NCI-H2171 treated with DMSO at 0.1 percent for 48 hours (cell line): ENCODE measurements around the gene UFSP2.

ENCODE experiments used
- DNase-seq: peaks from one replicate; lab custom pipeline; 2025; lab: John Stamatoyannopoulos, UW

UFSP2 gene

DNA sequence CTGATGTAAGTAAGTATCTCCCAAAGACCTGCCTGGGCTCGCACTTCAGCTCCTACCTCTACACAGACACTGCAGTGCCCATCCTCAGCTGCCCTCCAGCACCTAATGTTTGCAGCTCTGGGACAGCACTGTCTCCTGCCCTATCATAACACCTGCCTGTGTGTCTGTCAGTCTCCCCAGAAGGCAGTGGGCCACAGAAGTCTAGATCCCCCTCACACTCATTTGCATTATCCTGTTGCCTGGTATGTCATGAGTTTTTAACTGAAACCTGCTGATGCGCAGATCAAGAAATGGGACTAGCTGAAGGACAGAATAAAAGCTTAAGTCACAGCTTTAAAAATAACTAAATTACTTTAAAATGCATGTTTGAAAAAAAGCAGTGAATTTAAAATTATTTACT is 73.0 kb downstream of the UFSP2 start:
- DNase-seq, result no peak

DNA sequence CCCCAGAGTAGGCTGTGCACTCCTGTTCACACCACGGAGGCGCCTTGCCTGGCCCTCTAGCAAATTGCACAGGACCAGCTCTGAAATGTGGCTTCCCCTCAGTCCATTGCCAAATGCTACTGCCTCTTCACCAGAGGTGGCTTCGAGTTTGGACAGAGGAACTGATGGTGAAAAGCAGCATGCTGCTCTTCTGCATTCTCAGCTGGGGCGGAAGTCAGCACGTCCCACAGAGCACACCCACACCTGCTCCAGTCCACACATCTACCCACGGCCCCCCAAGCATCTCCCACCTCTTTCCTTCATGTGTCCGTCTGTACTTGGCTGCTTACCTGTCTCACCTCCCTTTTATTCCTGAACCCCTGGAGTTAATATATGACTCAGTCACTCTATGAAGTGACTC is 73.6 kb downstream of the UFSP2 start:
- no peak for DNase-seq

DNA sequence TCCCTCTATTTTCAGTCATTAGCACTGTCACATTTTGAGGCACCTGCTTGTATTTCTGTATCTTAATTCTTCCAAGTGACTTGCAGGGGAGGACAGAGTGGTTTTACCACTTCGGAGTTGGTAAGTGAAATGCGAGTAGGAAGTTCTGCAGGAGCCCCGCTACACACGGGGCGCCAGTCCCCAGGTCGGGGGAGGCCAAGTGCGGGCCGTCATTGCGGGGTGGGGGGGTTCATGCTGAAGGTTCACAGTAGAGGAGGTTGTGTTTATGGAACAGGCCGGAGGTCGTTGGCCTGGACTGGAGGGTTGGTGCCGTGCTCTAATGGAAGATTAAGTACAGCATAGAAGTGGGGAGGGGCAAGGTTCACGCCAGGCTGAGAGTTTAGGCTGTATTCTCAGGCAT is 74.1 kb downstream of the UFSP2 start:
- DNase-seq, result no peak
